Loucy (cell line): ENCODE data around the gene TEAD1.

Experiments used
- H2AFZ ChIP-seq: fragments of 200-600 bp; sonication (generic); 2 replicates; pipeline ENCODE4 v1.6.0; 2016; ENCODE audit warnings: antibody characterized with exemption, mild to moderate bottlenecking, low read length, moderate library complexity
- H3F3A ChIP-seq: fragments of 200-600 bp; 2 replicates; pipeline ENCODE4 v1.6.0; 2016; ENCODE audit warnings: antibody characterized with exemption, low read depth, mild to moderate bottlenecking
- H3K27me3 ChIP-seq: fragments of 200-600 bp; sonication (generic); 2 replicates; pipeline ENCODE4 v1.6.1; 2014; ENCODE audit warnings: low read length, mild to moderate bottlenecking; ENCODE audit not compliant: insufficient read depth, poor library complexity, severe bottlenecking
- H3K36me3 ChIP-seq: fragments of 200-600 bp; sonication (generic); 2 replicates; pipeline ENCODE4 v1.6.1; 2016; ENCODE audit warnings: low read length; ENCODE audit not compliant: insufficient read depth
- H3K4me1 ChIP-seq: fragments of 200-600 bp; sonication (generic); 2 replicates; pipeline ENCODE4 v1.5.1; 2014; ENCODE audit warnings: low read length, mild to moderate bottlenecking; ENCODE audit not compliant: insufficient read depth, poor library complexity, severe bottlenecking
- H3K4me2 ChIP-seq: fragments of 200-600 bp; sonication (generic); 2 replicates; pipeline ENCODE4 v1.6.0; 2014; ENCODE audit warnings: antibody characterized with exemption, low read length, low read depth, mild to moderate bottlenecking; ENCODE audit not compliant: poor library complexity, severe bottlenecking
- H3K4me3 ChIP-seq: fragments of 200-600 bp; sonication (generic); 2 replicates; pipeline ENCODE4 v1.5.1; 2014; ENCODE audit warnings: low read length, mild to moderate bottlenecking, mixed read lengths; ENCODE audit not compliant: poor library complexity, severe bottlenecking
- H3K79me2 ChIP-seq: fragments of 200-600 bp; sonication (generic); 2 replicates; pipeline ENCODE4 v1.6.1; 2014; ENCODE audit warnings: low read length; ENCODE audit not compliant: insufficient read depth
- H3K9ac ChIP-seq: fragments of 200-600 bp; sonication (generic); 2 replicates; pipeline ENCODE4 v1.6.0; 2014; ENCODE audit warnings: mild to moderate bottlenecking, low read depth, low read length, moderate library complexity; ENCODE audit not compliant: poor library complexity, severe bottlenecking
- H3K9me2 ChIP-seq: fragments of 200-600 bp; sonication (generic); replicated peaks from 2 replicates; pipeline ENCODE4 v1.6.1; 2016; ENCODE audit warnings: low read depth, low read length, mixed read lengths
- H3K9me3 ChIP-seq: fragments of 200-600 bp; sonication (generic); 2 replicates; pipeline ENCODE4 v1.6.1; 2014; ENCODE audit warnings: mild to moderate bottlenecking, antibody characterized with exemption, low read length, low read depth; ENCODE audit not compliant: insufficient read depth
- H4K20me1 ChIP-seq: fragments of 200-600 bp; sonication (generic); 2 replicates; pipeline ENCODE4 v1.6.0; 2014; ENCODE audit warnings: antibody characterized with exemption, low read length, mild to moderate bottlenecking; ENCODE audit not compliant: insufficient read depth, poor library complexity, severe bottlenecking
- CTCF ChIP-seq: fragments of 200-600 bp; sonication (generic); conservative IDR thresholded peaks from 2 replicates; pipeline ENCODE4 v1.5.1; 2014; ENCODE audit warnings: mild to moderate bottlenecking, antibody characterized with exemption, low read length
- EZH2phosphoT487 ChIP-seq: fragments of 200-600 bp; IDR thresholded peaks from 2 replicates; pipeline ENCODE4 v1.6.1; 2018; ENCODE audit warnings: antibody characterized with exemption, mild to moderate bottlenecking, moderate library complexity, borderline replicate concordance

The TEAD1 gene

DNA sequence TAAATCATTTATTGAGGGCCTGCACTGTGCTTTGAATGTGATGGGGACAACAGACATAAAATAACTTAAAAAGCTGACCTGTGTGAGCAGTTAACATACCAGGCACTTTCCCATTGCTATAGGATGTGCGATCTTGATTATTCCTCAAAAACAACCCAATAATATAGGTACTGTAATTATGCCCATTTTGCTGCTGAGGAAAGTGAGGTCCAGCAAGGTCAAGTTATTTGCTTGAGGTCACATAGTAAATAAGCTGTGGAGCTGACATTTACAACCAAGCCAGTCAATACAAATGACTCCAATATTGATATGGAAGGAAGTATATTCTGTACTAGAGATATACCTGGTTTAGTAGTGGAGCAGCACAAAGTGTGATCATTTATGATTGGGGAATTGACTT, 96.2 kb downstream of the TEAD1 start:
- Histone ChIP-seq H4K20me1 (no peaks in the 10 kb centered on the region), H3K4me2 (no peak overlapping the region), H3K9me3 (no peaks in the 10 kb centered on the region), H3K4me1 (no peaks in the 10 kb centered on the region), H3K4me3 (no peak overlapping the region), H3K9me2 (no peaks in the 10 kb centered on the region), H3K79me2 (no peaks in the 10 kb centered on the region), H3K27me3 (no peaks in the 10 kb centered on the region), H2AFZ (no peak overlapping the region), H3F3A (no peaks in the 10 kb centered on the region), H3K36me3 (no peaks in the 10 kb centered on the region), H3K9ac (no peak overlapping the region)
- TF ChIP-seq CTCF: no peak
- TF ChIP-seq EZH2phosphoT487: no peak

- Histone ChIP-seq H3K36me3 (no peaks in the 10 kb centered on the region), H3K9me3 (no peaks in the 10 kb centered on the region), H3K9me2 (no peaks in the 10 kb centered on the region), H2AFZ (no peak overlapping the region), H3F3A (no peaks in the 10 kb centered on the region), H4K20me1 (no peaks in the 10 kb centered on the region), H3K4me2 (no peak overlapping the region), H3K9ac (no peak overlapping the region), H3K79me2 (no peaks in the 10 kb centered on the region), H3K4me1 (no peaks in the 10 kb centered on the region), H3K4me3 (no peak overlapping the region), H3K27me3 (no peaks in the 10 kb centered on the region)
- TF ChIP-seq EZH2phosphoT487 (no peak), CTCF (no peak)
Measured at GRCh38 chr11:12770966-12771597, 96.9 kb downstream of the TEAD1 start.

DNA sequence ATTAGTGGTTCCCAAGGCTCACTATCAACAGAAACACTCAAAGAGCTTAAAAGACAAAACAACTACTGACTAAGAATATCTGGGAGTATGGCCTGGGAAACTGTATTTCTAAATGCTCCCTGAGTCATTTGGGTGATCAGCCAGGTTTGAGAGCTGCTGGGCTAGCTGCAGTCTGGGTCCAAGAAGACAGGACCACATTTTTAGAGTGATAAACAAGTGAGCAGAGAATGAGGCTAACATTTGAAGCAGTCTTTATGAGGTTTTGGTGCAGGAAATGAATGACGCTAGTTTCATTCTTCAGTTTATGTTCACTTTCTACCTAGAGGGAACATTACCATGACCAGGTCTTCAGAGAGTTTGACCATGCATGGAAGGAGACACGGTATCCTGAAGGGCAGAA, 97.7 kb downstream of the TEAD1 start:
- H3K9me2 ChIP-seq: no peaks in the 10 kb centered on the region
- H4K20me1 ChIP-seq: no peaks in the 10 kb centered on the region
- H3K4me1 ChIP-seq: no peaks in the 10 kb centered on the region
- H3F3A ChIP-seq: no peaks in the 10 kb centered on the region
- no peaks in the 10 kb centered on the region for H3K79me2 ChIP-seq
- no peaks in the 10 kb centered on the region for H3K36me3 ChIP-seq
- H3K4me3 ChIP-seq: no peak overlapping the region
- H3K27me3 ChIP-seq: no peaks in the 10 kb centered on the region
- no peak overlapping the region for H3K9ac ChIP-seq
- no peak overlapping the region for H2AFZ ChIP-seq
- no peaks in the 10 kb centered on the region for H3K9me3 ChIP-seq
- H3K4me2 ChIP-seq: no peak overlapping the region
- TF ChIP-seq EZH2phosphoT487 (no peak), CTCF (no peak)
